ENCODE results near the gene GPBP1. TPM values are rescaled to one million over a fixed set of nuclear protein-coding genes. Genes with fewer than 3 reads are reported as not detected.
A peak's percentile ranks its signal among the peaks of the same experiment; 100 is the strongest.

Gene GPBP1
- total and polyA plus RNA-seq, 9 of the 15 experiments (the other 6 are each of a cell fraction or from before 2014, with no cell fraction given): 31.0 to 109 (median 68.4) TPM

DNA sequence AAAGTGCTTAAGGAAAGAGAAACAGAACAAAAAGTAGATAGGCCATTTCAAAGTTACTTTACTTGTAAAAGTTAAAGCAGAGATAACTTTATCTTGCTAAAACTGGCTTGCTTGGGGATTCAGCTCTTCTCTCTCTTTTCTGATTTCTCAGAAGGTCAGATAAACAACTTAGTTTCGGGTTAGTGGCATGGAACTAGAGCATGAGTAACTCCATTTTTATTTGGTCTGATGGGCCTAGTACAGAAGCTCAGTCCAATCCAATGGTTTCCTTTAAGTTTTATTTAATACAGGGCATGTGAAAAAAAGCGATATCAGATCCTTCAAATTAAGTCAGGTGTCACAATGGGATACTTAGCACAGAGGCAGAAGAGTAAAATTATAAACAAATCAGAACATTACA is 18.8 kb upstream of the GPBP1 start (continued):
- TF ChIP-seq, protein P1, sequence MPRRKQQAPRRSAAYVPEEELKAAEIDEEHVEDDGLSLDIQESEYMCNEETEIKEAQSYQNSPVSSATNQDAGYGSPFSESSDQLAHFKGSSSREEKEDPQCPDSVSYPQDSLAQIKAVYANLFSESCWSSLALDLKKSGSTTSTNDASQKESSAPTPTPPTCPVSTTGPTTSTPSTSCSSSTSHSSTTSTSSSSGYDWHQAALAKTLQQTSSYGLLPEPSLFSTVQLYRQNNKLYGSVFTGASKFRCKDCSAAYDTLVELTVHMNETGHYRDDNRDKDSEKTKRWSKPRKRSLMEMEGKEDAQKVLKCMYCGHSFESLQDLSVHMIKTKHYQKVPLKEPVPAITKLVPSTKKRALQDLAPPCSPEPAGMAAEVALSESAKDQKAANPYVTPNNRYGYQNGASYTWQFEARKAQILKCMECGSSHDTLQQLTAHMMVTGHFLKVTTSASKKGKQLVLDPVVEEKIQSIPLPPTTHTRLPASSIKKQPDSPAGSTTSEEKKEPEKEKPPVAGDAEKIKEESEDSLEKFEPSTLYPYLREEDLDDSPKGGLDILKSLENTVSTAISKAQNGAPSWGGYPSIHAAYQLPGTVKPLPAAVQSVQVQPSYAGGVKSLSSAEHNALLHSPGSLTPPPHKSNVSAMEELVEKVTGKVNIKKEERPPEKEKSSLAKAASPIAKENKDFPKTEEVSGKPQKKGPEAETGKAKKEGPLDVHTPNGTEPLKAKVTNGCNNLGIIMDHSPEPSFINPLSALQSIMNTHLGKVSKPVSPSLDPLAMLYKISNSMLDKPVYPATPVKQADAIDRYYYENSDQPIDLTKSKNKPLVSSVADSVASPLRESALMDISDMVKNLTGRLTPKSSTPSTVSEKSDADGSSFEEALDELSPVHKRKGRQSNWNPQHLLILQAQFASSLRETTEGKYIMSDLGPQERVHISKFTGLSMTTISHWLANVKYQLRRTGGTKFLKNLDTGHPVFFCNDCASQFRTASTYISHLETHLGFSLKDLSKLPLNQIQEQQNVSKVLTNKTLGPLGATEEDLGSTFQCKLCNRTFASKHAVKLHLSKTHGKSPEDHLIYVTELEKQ (CRISPR knock-in tag; IDR thresholded peaks at IDR 0.05): peak; percentile 81
- TF ChIP-seq, protein P2, sequence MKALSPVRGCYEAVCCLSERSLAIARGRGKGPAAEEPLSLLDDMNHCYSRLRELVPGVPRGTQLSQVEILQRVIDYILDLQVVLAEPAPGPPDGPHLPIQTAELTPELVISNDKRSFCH (CRISPR knock-in tag; IDR thresholded peaks at IDR 0.05): no peak
- TF ChIP-seq, protein P2 (tag; IDR thresholded peaks at IDR 0.05): peak; percentile 82
- 0 out of 2 replicates have a peak, but pooled peaks have one; percentile 57 for TF ChIP-seq ZNF197 (CRISPR knock-in tag; IDR thresholded peaks at IDR 0.05; ENCODE audit: low read depth)
- no peak for TF ChIP-seq JUND (IDR thresholded peaks at IDR 0.05; ENCODE audit: borderline replicate concordance, low read depth, low read length)
- TF ChIP-seq JUND (tag; IDR thresholded peaks at IDR 0.05; ENCODE audit: borderline replicate concordance, low read depth, low read length): peak; percentile 38; the same call in 1 of the 3 replicates
- peak; percentile 73 for TF ChIP-seq ZNF699 (CRISPR knock-in tag; IDR thresholded peaks at IDR 0.05; ENCODE audit: insufficient replicate concordance)
- TF ChIP-seq, protein P3, sequence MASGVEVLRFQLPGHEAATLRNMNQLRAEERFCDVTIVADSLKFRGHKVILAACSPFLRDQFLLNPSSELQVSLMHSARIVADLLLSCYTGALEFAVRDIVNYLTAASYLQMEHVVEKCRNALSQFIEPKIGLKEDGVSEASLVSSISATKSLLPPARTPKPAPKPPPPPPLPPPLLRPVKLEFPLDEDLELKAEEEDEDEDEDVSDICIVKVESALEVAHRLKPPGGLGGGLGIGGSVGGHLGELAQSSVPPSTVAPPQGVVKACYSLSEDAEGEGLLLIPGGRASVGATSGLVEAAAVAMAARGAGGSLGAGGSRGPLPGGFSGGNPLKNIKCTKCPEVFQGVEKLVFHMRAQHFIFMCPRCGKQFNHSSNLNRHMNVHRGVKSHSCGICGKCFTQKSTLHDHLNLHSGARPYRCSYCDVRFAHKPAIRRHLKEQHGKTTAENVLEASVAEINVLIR (CRISPR knock-in tag; IDR thresholded peaks at IDR 0.05): 0 out of 2 replicates have a peak, but pooled peaks have one; percentile 38
- TF ChIP-seq, protein P4, sequence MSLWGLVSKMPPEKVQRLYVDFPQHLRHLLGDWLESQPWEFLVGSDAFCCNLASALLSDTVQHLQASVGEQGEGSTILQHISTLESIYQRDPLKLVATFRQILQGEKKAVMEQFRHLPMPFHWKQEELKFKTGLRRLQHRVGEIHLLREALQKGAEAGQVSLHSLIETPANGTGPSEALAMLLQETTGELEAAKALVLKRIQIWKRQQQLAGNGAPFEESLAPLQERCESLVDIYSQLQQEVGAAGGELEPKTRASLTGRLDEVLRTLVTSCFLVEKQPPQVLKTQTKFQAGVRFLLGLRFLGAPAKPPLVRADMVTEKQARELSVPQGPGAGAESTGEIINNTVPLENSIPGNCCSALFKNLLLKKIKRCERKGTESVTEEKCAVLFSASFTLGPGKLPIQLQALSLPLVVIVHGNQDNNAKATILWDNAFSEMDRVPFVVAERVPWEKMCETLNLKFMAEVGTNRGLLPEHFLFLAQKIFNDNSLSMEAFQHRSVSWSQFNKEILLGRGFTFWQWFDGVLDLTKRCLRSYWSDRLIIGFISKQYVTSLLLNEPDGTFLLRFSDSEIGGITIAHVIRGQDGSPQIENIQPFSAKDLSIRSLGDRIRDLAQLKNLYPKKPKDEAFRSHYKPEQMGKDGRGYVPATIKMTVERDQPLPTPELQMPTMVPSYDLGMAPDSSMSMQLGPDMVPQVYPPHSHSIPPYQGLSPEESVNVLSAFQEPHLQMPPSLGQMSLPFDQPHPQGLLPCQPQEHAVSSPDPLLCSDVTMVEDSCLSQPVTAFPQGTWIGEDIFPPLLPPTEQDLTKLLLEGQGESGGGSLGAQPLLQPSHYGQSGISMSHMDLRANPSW (CRISPR knock-in tag; IDR thresholded peaks at IDR 0.05): no peak
- TF ChIP-seq TARDBP (IDR thresholded peaks at IDR 0.05): no peak
- 0 out of 2 replicates have a peak, but pooled peaks have one; percentile 31 for TF ChIP-seq ZNF79 (CRISPR knock-in tag; IDR thresholded peaks at IDR 0.05; ENCODE audit: low read depth)
- peak; percentile 89; the same call in 1 of the 2 replicates for TF ChIP-seq KLF6 (CRISPR knock-in tag; IDR thresholded peaks at IDR 0.05; ENCODE audit: borderline replicate concordance)
- TF ChIP-seq ZNF584 (CRISPR knock-in tag; IDR thresholded peaks at IDR 0.05; ENCODE audit: low read depth): peak; percentile 72
- TF ChIP-seq, protein P5, sequence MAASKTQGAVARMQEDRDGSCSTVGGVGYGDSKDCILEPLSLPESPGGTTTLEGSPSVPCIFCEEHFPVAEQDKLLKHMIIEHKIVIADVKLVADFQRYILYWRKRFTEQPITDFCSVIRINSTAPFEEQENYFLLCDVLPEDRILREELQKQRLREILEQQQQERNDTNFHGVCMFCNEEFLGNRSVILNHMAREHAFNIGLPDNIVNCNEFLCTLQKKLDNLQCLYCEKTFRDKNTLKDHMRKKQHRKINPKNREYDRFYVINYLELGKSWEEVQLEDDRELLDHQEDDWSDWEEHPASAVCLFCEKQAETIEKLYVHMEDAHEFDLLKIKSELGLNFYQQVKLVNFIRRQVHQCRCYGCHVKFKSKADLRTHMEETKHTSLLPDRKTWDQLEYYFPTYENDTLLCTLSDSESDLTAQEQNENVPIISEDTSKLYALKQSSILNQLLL (CRISPR knock-in tag; IDR thresholded peaks at IDR 0.05; ENCODE audit: borderline replicate concordance): no peak
- TF ChIP-seq, protein P6, sequence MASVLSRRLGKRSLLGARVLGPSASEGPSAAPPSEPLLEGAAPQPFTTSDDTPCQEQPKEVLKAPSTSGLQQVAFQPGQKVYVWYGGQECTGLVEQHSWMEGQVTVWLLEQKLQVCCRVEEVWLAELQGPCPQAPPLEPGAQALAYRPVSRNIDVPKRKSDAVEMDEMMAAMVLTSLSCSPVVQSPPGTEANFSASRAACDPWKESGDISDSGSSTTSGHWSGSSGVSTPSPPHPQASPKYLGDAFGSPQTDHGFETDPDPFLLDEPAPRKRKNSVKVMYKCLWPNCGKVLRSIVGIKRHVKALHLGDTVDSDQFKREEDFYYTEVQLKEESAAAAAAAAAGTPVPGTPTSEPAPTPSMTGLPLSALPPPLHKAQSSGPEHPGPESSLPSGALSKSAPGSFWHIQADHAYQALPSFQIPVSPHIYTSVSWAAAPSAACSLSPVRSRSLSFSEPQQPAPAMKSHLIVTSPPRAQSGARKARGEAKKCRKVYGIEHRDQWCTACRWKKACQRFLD (CRISPR knock-in tag; IDR thresholded peaks at IDR 0.05): peak; percentile 86
- TF ChIP-seq NR2C2 (CRISPR knock-in tag; IDR thresholded peaks at IDR 0.05): no peak
- peak; percentile 58; the same call in 1 of the 2 replicates for TF ChIP-seq NR2C2 (tag; IDR thresholded peaks at IDR 0.05)
